PC-3 (cell line): ENCODE results near the gene GABARAP.

Source experiments
- CTCF ChIP-seq: fragments of 300-600 bp; sonication (generic); conservative IDR thresholded peaks from 2 replicates; pipeline ENCODE4 v1.5.1; 2017; ENCODE audit warnings: antibody characterized with exemption, low read depth, mild to moderate bottlenecking, low read length
- EZH2 ChIP-seq: fragments of 300-600 bp; sonication (generic); IDR thresholded peaks from one replicate; pipeline ENCODE4 v1.6.1; 2017; ENCODE audit warnings: antibody characterized with exemption, mild to moderate bottlenecking, low read length; ENCODE audit not compliant: unreplicated experiment
- EZH2phosphoT487 ChIP-seq: fragments of 300-600 bp; sonication (generic); IDR thresholded peaks from 2 replicates; pipeline ENCODE4 v1.6.1; 2018; ENCODE audit warnings: mild to moderate bottlenecking, antibody characterized with exemption, low read length, borderline replicate concordance

GRCh38 chr17:7215136-7215638 is 27.1 kb downstream of the GABARAP start:
- TF ChIP-seq CTCF (no peak), EZH2 (no peak), EZH2phosphoT487 (no peak)
